Thymus (tissue), 11 donors: ENCODE results near the gene KCND3. TPM values are rescaled to one million over a fixed set of nuclear protein-coding genes. Genes with fewer than 3 reads are reported as not detected.
"Not testable (repeated sequence)": the region's sequence is repeated elsewhere in the genome, so short reads cannot be mapped to it uniquely, and the experiment has no call there.

Source experiments
- DNase-seq, 9 donors: peaks; one replicate each; pipeline ENCODE4 v3.0.0-alpha.2; 2013; ENCODE audit warnings: low spot score in 9 of 9, low read depth in 6 of 9, missing footprints in 1 of 9
- H3K27ac ChIP-seq, 2 donors: one replicate each; pipeline ENCODE4 v1.5.1; 2013; ENCODE audit warnings: control low read depth in 1 of 2, low read depth in 1 of 2, low read length in 1 of 2, mild to moderate bottlenecking in 1 of 2, moderate library complexity in 1 of 2
- H3K27me3 ChIP-seq, 2 donors: one replicate each; pipeline ENCODE4 v1.5.1; 2013; ENCODE audit warnings: low read length in 1 of 2; ENCODE audit not compliant: control insufficient read depth in 2 of 2, insufficient read depth in 1 of 2
- H3K36me3 ChIP-seq, 2 donors: one replicate each; pipeline ENCODE4 v1.5.1; 2013; ENCODE audit warnings: low read length in 1 of 2, mild to moderate bottlenecking in 1 of 2, moderate library complexity in 1 of 2; ENCODE audit not compliant: control insufficient read depth in 2 of 2, insufficient read depth in 2 of 2
- H3K4me1 ChIP-seq, 2 donors: one replicate each; pipeline ENCODE4 v1.5.1; 2013; ENCODE audit warnings: low read length in 2 of 2; ENCODE audit not compliant: control insufficient read depth in 2 of 2, insufficient read depth in 2 of 2
- H3K4me3 ChIP-seq, 2 donors: one replicate each; pipeline ENCODE4 v1.5.1; 2013; ENCODE audit warnings: low read length in 2 of 2, control low read depth in 1 of 2, mild to moderate bottlenecking in 1 of 2
- H3K9me3 ChIP-seq, 2 donors: one replicate each; pipeline ENCODE4 v1.5.1; 2013; ENCODE audit warnings: low read length in 1 of 2, mild to moderate bottlenecking in 1 of 2; ENCODE audit not compliant: control insufficient read depth in 2 of 2, insufficient read depth in 1 of 2
- WGBS: extraction: QIAGEN DNeasy Blood & Tissue Kit; methylation state at CpG from one replicate; pipeline ENCODE4 v1.1.7; 2013; 5-methylcytosine and 5-hydroxymethylcytosine counted together
- polyA plus RNA-seq: library from polyadenylated mRNA; stranded (reverse); fragments of 200-250 nt; gene quantifications from one replicate; pipeline ENCODE4 v1.2.3, GENCODE V29; 2013
- total RNA-seq: library from RNA; stranded (reverse); fragments of 120-200 nt; gene quantifications from one replicate; pipeline ENCODE4 v1.2.4, GENCODE V29; 2013
- donor health status: healthy.

KCND3 gene
- total and polyA plus RNA-seq, 2 donors = 0.33 to 0.73 TPM

DNA sequence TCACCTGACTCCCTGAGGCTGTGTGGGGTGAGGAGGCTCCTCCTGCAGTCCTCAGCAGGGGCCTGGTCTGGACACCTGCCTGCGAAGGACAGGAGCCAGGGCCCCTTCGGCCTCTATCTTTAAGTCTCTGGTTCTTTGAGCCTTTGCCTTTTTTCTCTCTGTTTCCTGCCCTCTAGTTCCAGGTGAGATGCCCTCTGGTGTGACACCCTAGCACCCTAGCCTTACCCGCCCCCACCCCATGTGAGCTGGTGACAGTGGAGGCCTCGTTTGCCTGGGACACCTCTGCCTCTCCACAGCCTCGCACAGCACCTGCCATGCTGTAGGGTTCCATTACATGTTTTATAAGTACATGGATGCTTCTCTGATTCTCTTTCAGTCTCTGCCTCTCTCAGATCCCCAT lies 186.5 kb downstream of the KCND3 start:
- Histone ChIP-seq H3K9me3 (no peaks in the 10 kb centered on the region), H3K27ac (no peak overlapping the region), H3K4me3 (no peak overlapping the region), H3K36me3 (no peaks in the 10 kb centered on the region), H3K4me1 (no peaks in the 10 kb centered on the region), H3K27me3 (peaks cover 0 to 4% of the 10 kb centered on the region in 2 donors)
- WGBS = 98% methylated on average over 5 of the region's 5 CpGs
- DNase-seq = no peak

- no peak overlapping the region for H3K27ac ChIP-seq
- peaks cover 0 to 4% of the 10 kb centered on the region in 2 donors for H3K27me3 ChIP-seq
- H3K36me3 ChIP-seq = no peaks in the 10 kb centered on the region
- no peak for DNase-seq
- WGBS = 92% methylated on average over 6 of the region's 6 CpGs
- H3K4me3 ChIP-seq = no peak overlapping the region
- no peaks in the 10 kb centered on the region for H3K4me1 ChIP-seq
- H3K9me3 ChIP-seq = no peaks in the 10 kb centered on the region
Measured at GRCh38 chr1:111802110-111802509, 187.4 kb downstream of the KCND3 start.

- Histone ChIP-seq H3K4me3 (no peak overlapping the region), H3K27me3 (peaks cover 0 to 4% of the 10 kb centered on the region in 2 donors), H3K27ac (no peak overlapping the region), H3K4me1 (no peaks in the 10 kb centered on the region), H3K9me3 (no peaks in the 10 kb centered on the region), H3K36me3 (no peaks in the 10 kb centered on the region)
- WGBS = 88% methylated on average over 13 of the region's 13 CpGs
- DNase-seq = no peak
Measured at GRCh38 chr1:111801071-111801850, 188.2 kb downstream of the KCND3 start.

DNA sequence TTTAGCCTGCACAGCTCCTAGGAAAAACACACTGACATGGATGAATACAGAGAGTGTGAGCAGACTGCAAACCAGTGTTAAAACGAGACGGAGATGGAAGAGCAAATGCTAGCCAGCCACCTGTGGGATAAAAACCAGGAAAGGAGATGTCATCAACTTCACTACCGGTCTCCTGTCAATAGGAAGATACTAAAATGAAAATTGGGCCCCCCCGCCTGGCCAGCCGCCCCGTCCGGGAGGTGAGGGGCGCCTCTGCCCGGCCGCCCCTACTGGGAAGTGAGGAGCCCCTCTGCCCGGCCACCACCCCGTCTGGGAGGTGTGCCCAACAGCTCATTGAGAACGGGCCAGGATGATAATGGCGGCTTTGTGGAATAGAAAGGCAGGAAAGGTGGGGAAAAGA lies 189.7 kb downstream of the KCND3 start:
- not testable (repeated sequence) for DNase-seq, H3K9me3 ChIP-seq, H3K4me1 ChIP-seq, H3K27ac ChIP-seq, H3K36me3 ChIP-seq, H3K4me3 ChIP-seq, H3K27me3 ChIP-seq
- WGBS = 96% methylated on average over 13 of the region's 14 CpGs

GRCh38 chr1:111798580-111798979 lies 190.9 kb downstream of the KCND3 start:
- no peak for DNase-seq
- H3K36me3 ChIP-seq = no peaks in the 10 kb centered on the region
- H3K9me3 ChIP-seq = no peaks in the 10 kb centered on the region
- no peaks in the 10 kb centered on the region for H3K4me1 ChIP-seq
- over 99% methylated on average over 2 of the region's 2 CpGs for WGBS
- no peaks in the 10 kb centered on the region for H3K27me3 ChIP-seq
- H3K27ac ChIP-seq = no peak overlapping the region
- H3K4me3 ChIP-seq = no peak overlapping the region

DNA sequence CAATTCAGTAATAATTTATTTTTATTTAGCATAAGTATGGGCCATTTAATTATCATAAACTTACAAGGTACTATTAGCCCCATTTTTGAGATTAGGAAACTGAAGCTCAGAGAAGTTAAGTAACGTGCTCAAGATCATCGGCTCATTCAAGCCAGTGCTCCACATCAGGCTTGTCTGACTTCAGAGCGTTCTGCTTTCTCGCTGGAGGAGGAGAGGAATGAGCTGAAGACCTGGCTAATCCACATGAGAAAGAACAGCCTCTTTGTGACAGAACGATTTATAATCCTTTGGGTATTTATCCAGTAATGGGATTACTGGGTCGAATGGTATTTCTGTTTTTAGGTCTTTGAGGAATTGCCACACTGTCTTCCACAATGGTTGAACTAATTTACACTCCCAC lies 194.1 kb downstream of the KCND3 start:
- H3K9me3 ChIP-seq = no peaks in the 10 kb centered on the region
- no peaks in the 10 kb centered on the region for H3K36me3 ChIP-seq
- peaks cover 0 to 6% of the 10 kb centered on the region in 2 donors for H3K27me3 ChIP-seq
- H3K4me3 ChIP-seq = no peak overlapping the region
- DNase-seq = no peak
- no peak overlapping the region for H3K27ac ChIP-seq
- WGBS = 93% methylated on average over 6 of the region's 6 CpGs
- no peaks in the 10 kb centered on the region for H3K4me1 ChIP-seq

DNA sequence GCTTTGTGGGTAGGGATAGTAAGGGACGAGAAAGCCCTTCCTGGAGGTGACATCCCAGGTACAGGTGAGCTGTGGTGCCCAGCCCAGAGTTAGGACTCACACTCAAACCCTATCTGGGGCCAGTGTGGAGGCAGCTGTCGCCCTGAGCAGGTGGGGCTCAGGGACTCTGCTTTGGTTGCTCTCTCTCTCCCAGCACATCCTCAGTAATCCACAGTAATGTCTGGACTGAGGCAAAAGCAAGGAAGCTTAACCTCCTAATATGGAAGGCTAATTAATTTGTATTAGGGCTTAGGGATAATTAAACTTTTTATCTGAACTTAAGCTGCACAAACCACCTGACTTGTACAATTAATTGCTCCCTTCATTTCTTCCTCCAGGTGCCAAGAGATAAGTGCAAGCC lies 195.5 kb downstream of the KCND3 start:
- H3K4me1 ChIP-seq = no peaks in the 10 kb centered on the region
- WGBS = 33% methylated on average over 2 of the region's 2 CpGs
- H3K27me3 ChIP-seq = peaks cover 0 to 6% of the 10 kb centered on the region in 2 donors
- H3K36me3 ChIP-seq = no peaks in the 10 kb centered on the region
- H3K4me3 ChIP-seq = no peak overlapping the region
- no peak for DNase-seq
- no peaks in the 10 kb centered on the region for H3K9me3 ChIP-seq
- no peak overlapping the region for H3K27ac ChIP-seq

- H3K36me3 ChIP-seq = no peaks in the 10 kb centered on the region
- DNase-seq = no peak
Measured at GRCh38 chr1:111792249-111792648, 197.2 kb downstream of the KCND3 start.

DNA sequence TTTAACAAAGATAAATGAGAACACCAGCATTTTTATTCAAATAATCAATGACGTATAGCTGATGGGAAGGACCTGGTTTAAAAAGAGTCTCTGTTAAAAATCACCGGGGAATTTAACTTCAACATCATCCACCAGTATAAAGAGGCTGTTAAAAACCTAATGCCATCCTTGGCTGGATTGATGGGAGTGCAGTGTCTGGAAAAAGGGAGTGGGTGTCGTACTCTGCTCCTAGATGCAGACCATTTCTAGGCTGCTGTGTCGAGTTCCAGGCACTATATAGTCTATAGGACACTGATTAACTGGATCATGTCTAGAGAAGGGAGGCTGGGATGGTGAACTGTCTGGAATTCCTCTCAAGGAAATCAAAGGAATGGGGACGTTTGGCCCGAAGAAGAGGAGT lies 197.7 kb downstream of the KCND3 start:
- no peak for DNase-seq
- Histone ChIP-seq H3K27me3 (peaks cover 0 to 13% of the 10 kb centered on the region in 2 donors), H3K4me3 (no peak overlapping the region), H3K4me1 (no peaks in the 10 kb centered on the region), H3K36me3 (no peaks in the 10 kb centered on the region), H3K27ac (no peak overlapping the region), H3K9me3 (no peaks in the 10 kb centered on the region)
- 87% methylated on average over 6 of the region's 6 CpGs for WGBS

More at GRCh38 chr1:111792249-111792648, 197.2 kb downstream of the KCND3 start:
- Histone ChIP-seq H3K4me3 (no peak overlapping the region), H3K9me3 (no peaks in the 10 kb centered on the region), H3K27ac (no peak overlapping the region), H3K27me3 (peaks cover 0 to 10% of the 10 kb centered on the region in 2 donors), H3K4me1 (no peaks in the 10 kb centered on the region)
- WGBS = 63% methylated on average over 5 of the region's 5 CpGs
